Measurements from ENCODE around the gene LMTK3. TPM values are rescaled to one million over a fixed set of nuclear protein-coding genes. Genes with fewer than 3 reads are reported as not detected.

Gene LMTK3
- total RNA-seq, 1 experiment from 2014 or later = 15.9 TPM

GRCh38 chr19:48493718-48494401, 17.8 kb downstream of the LMTK3 start:
- POLR2A ChIA-PET = interaction anchor here (0.6 to 1.9 kb wide), 7 partner anchors 8 to 160 kb away, joined by 3 to 11 read pairs (median 4); partner anchors contain the start of gene FAM83E
- TF ChIP-seq ARID4B (CRISPR knock-in tag; IDR thresholded peaks at IDR 0.05; ENCODE audit: borderline replicate concordance) = 0 out of 2 replicates have a peak, but pooled peaks have one; percentile 30
- 0 out of 2 replicates have a peak, but pooled peaks have one; percentile 49 for TF ChIP-seq ETV6 (CRISPR knock-in tag; IDR thresholded peaks at IDR 0.05)
- 0 out of 2 replicates have a peak, but pooled peaks have one; percentile 58 for TF ChIP-seq EMX1 (CRISPR knock-in tag; IDR thresholded peaks at IDR 0.05)
- no peak for TF ChIP-seq NR3C1 (CRISPR knock-in tag; conservative IDR thresholded peaks at IDR 0.05; ENCODE audit: low read depth)
- TF ChIP-seq E2F4 (CRISPR knock-in tag; IDR thresholded peaks at IDR 0.05; ENCODE audit: borderline replicate concordance, low read depth) = no peak
- no peak for TF ChIP-seq NFYB (CRISPR knock-in tag; conservative IDR thresholded peaks at IDR 0.05; ENCODE audit: low read depth)
- TF ChIP-seq FOXK1 (CRISPR knock-in tag; IDR thresholded peaks at IDR 0.05) = 0 out of 2 replicates have a peak, but pooled peaks have one; percentile 31
- TF ChIP-seq KAT7 (CRISPR knock-in tag; IDR thresholded peaks at IDR 0.05; ENCODE audit: borderline replicate concordance) = 0 out of 2 replicates have a peak, but pooled peaks have one; percentile 8
- CTCF ChIA-PET = interaction anchor here (0.6 to 2.6 kb wide), 26 partner anchors 8 to 500 kb away, joined by 3 to 45 read pairs (median 4); partner anchors contain the start of genes FAM83E, GRIN2D, GYS1 and KDELR1
- H3K4me3 Mint-ChIP-seq = peak overlapping the region; percentile 79
- DNase-seq (ENCODE audit: low spot score) (no peak), ATAC-seq (no peak)
- peaks cover 28% of the 10 kb centered on the region for H3K27me3 Mint-ChIP-seq (ENCODE audit: low read depth)
- peak overlapping the region; percentile 45; the same call in 1 of the 2 replicates for H3K27ac Mint-ChIP-seq
- H3K9me3 Mint-ChIP-seq = no peaks in the 10 kb centered on the region
- peaks cover 29% of the 10 kb centered on the region for H3K4me1 Mint-ChIP-seq
- no peaks in the 10 kb centered on the region for H3K36me3 Mint-ChIP-seq

- ATAC-seq (peak; percentile 81), DNase-seq (ENCODE audit: low spot score) (peak; percentile 99)
- Mint-ChIP-seq H3K27me3 (ENCODE audit: low read depth) (peaks cover 35% of the 10 kb centered on the region), H3K4me3 (peak overlapping the region; percentile 81), H3K36me3 (no peaks in the 10 kb centered on the region), H3K9me3 (no peaks in the 10 kb centered on the region), H3K4me1 (peaks cover 29% of the 10 kb centered on the region), H3K27ac (peak overlapping the region; percentile 98)
- TF ChIP-seq USF2 (CRISPR knock-in tag; IDR thresholded peaks at IDR 0.05) (0 out of 2 replicates have a peak, but pooled peaks have one; percentile 20), GABPB1 (CRISPR knock-in tag; IDR thresholded peaks at IDR 0.05) (no peak), JUN (CRISPR knock-in tag; IDR thresholded peaks at IDR 0.05) (no peak), MLX (CRISPR knock-in tag; IDR thresholded peaks at IDR 0.05) (no peak), ELF4 (CRISPR knock-in tag; IDR thresholded peaks at IDR 0.05; ENCODE audit: low read depth) (no peak), SP1 (CRISPR knock-in tag; conservative IDR thresholded peaks at IDR 0.05) (peak; percentile 64), E2F4 (CRISPR knock-in tag; IDR thresholded peaks at IDR 0.05; ENCODE audit: borderline replicate concordance, low read depth) (no peak), FOXP4 (CRISPR knock-in tag; IDR thresholded peaks at IDR 0.05) (0 out of 2 replicates have a peak, but pooled peaks have one; percentile 47), E2F5 (CRISPR knock-in tag; IDR thresholded peaks at IDR 0.05) (no peak), TCF7 (CRISPR knock-in tag; IDR thresholded peaks at IDR 0.05; ENCODE audit: low read depth) (no peak), GTF2I (CRISPR knock-in tag; conservative IDR thresholded peaks at IDR 0.05) (no peak), ETV6 (CRISPR knock-in tag; IDR thresholded peaks at IDR 0.05) (no peak; the same call in 1 of the 2 replicates), NFYB (CRISPR knock-in tag; conservative IDR thresholded peaks at IDR 0.05; ENCODE audit: low read depth) (no peak)
- ChIA-PET CTCF (interaction anchor here (0.5 to 2.6 kb wide), 32 partner anchors 9 to 1722 kb away, joined by 3 to 45 read pairs (median 4); partner anchors contain the start of genes FAM83E, GRIN2D, GYS1 and KDELR1), POLR2A (interaction anchor here (0.6 to 1.9 kb wide), 9 partner anchors 9 to 393 kb away, joined by 3 to 11 read pairs (median 4); partner anchors contain the start of gene FAM83E)
Measured at GRCh38 chr19:48492925-48493717, 18.5 kb downstream of the LMTK3 start.

Data from WTC11 (cell line).